Measurements from ENCODE around the gene HOTAIR. TPM values are rescaled to one million over a fixed set of nuclear protein-coding genes. Genes with fewer than 3 reads are reported as not detected.
A peak's percentile ranks its signal among the peaks of the same experiment; 100 is the strongest.

Gene HOTAIR
- polyA plus RNA-seq, 1 donor from 2014 or later, result not detected

- TF ChIP-seq EZH2 (IDR thresholded peaks at IDR 0.05; ENCODE audit: borderline replicate concordance, insufficient read depth, low read length, poor library complexity, severe bottlenecking) (no peak), RAD21 (conservative IDR thresholded peaks at IDR 0.05) (no peak), MXI1 (conservative IDR thresholded peaks at IDR 0.05; ENCODE audit: poor library complexity, severe bottlenecking) (no peak)
Observed at GRCh38 chr12:53995002-53995377, 20.2 kb upstream of the HOTAIR start (continued).

- no peak overlapping the region for H3K4me2 ChIP-seq (ENCODE audit: low read length)
- no peaks in the 10 kb centered on the region for H3F3A ChIP-seq (ENCODE audit: insufficient read depth, low read length, poor library complexity, severe bottlenecking)
- H4K20me1 ChIP-seq (ENCODE audit: insufficient read depth), result no peaks in the 10 kb centered on the region
- H3K4me3 ChIP-seq (ENCODE audit: low read length), result no peak overlapping the region
- H3K9me2 ChIP-seq (ENCODE audit: insufficient read depth, low read length), result no peaks in the 10 kb centered on the region
- no peaks in the 10 kb centered on the region for H3K36me3 ChIP-seq (ENCODE audit: insufficient read depth, low read length)
- no peaks in the 10 kb centered on the region for H3K9me3 ChIP-seq (ENCODE audit: low read length)
- no peak overlapping the region for H2AFZ ChIP-seq (ENCODE audit: low read depth, low read length)
- TF ChIP-seq EZH2 (IDR thresholded peaks at IDR 0.05; ENCODE audit: borderline replicate concordance, insufficient read depth, low read length, poor library complexity, severe bottlenecking) (peak; percentile 15), POLR2AphosphoS5 (IDR thresholded peaks at IDR 0.05) (no peak)
- no peak overlapping the region for H3K9ac ChIP-seq (ENCODE audit: low read length)
- peaks cover 100% of the 10 kb centered on the region for H3K27me3 ChIP-seq (ENCODE audit: insufficient read depth, low read depth, low read length)
- no peak overlapping the region for H3K27ac ChIP-seq (ENCODE audit: low read length)
- no peaks in the 10 kb centered on the region for H3K79me2 ChIP-seq (replicated peaks; ENCODE audit: insufficient read depth, low read length)
Observed at GRCh38 chr12:53994264-53995001, 19.7 kb upstream of the HOTAIR start.

GRCh38 chr12:53994009-53994263 lies 19.2 kb upstream of the HOTAIR start:
- Histone ChIP-seq H3K9me3 (ENCODE audit: low read length) (no peaks in the 10 kb centered on the region), H3K4me3 (ENCODE audit: low read length) (no peak overlapping the region), H3K27me3 (ENCODE audit: insufficient read depth, low read depth, low read length) (peaks cover 100% of the 10 kb centered on the region), H3K4me2 (ENCODE audit: low read length) (no peak overlapping the region), H3K27ac (ENCODE audit: low read length) (no peak overlapping the region), H3F3A (ENCODE audit: insufficient read depth, low read length, poor library complexity, severe bottlenecking) (no peaks in the 10 kb centered on the region), H4K20me1 (ENCODE audit: insufficient read depth) (no peaks in the 10 kb centered on the region), H3K9ac (ENCODE audit: low read length) (no peak overlapping the region), H2AFZ (ENCODE audit: low read depth, low read length) (no peak overlapping the region), H3K79me2 (replicated peaks; ENCODE audit: insufficient read depth, low read length) (no peaks in the 10 kb centered on the region), H3K36me3 (ENCODE audit: insufficient read depth, low read length) (no peaks in the 10 kb centered on the region), H3K9me2 (ENCODE audit: insufficient read depth, low read length) (no peaks in the 10 kb centered on the region)
- TF ChIP-seq REST (IDR thresholded peaks at IDR 0.05; ENCODE audit: borderline replicate concordance) (no peak), TAF1 (IDR thresholded peaks at IDR 0.05; ENCODE audit: low read depth) (no peak), EP300 (conservative IDR thresholded peaks at IDR 0.05; ENCODE audit: poor library complexity, severe bottlenecking) (no peak), CTCF (IDR thresholded peaks at IDR 0.05; ENCODE audit: poor library complexity, severe bottlenecking) (no peak), EZH2 (IDR thresholded peaks at IDR 0.05; ENCODE audit: borderline replicate concordance, insufficient read depth, low read length, poor library complexity, severe bottlenecking) (no peak), SMC3 (conservative IDR thresholded peaks at IDR 0.05; ENCODE audit: poor library complexity) (no peak), POLR2AphosphoS5 (IDR thresholded peaks at IDR 0.05) (no peak), RAD21 (conservative IDR thresholded peaks at IDR 0.05) (no peak), MXI1 (conservative IDR thresholded peaks at IDR 0.05; ENCODE audit: poor library complexity, severe bottlenecking) (no peak)
